ENCODE data around the gene IYD.
"Not testable (repeated sequence)": the region's sequence is repeated elsewhere in the genome, so short reads cannot be mapped to it uniquely, and the experiment has no call there.

The IYD gene

DNA sequence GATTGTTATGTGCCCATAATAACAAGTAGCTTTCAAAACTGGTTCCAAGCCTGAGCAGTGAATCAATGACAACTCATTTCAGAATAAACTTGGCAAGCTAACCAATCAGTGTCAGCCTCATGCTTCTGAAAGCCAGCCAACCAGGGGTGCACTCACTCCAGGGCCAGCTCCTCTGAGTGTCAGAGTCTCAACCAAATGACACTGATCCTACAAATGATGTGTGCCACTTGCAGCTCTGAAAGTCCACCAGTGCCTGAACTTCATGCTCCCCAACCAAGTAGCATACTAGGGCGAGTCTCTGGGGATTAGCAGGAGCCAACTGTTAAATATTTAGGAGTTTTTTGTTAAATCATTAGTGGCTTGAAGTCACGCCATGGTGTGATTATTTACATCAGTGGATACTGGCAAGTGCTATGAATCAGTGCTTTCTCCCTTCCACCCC is 4.5 kb downstream of the IYD start:
- Histone ChIP-seq H3K36me3 (ENCODE audit: control insufficient read depth, insufficient read depth, low read length) (no peaks in the 10 kb centered on the region), H3K27ac (ENCODE audit: low read depth, low read length) (no peak overlapping the region), H3K27me3 (ENCODE audit: control insufficient read depth, insufficient read depth, low read length) (no peaks in the 10 kb centered on the region), H3K9ac (ENCODE audit: low read depth, low read length) (no peak overlapping the region), H3K4me3 (ENCODE audit: low read depth, low read length) (no peak overlapping the region), H3K9me3 (ENCODE audit: control insufficient read depth, insufficient read depth, low read length) (no peaks in the 10 kb centered on the region), H3K4me1 (ENCODE audit: control insufficient read depth, insufficient read depth, low read length) (no peaks in the 10 kb centered on the region)

DNA sequence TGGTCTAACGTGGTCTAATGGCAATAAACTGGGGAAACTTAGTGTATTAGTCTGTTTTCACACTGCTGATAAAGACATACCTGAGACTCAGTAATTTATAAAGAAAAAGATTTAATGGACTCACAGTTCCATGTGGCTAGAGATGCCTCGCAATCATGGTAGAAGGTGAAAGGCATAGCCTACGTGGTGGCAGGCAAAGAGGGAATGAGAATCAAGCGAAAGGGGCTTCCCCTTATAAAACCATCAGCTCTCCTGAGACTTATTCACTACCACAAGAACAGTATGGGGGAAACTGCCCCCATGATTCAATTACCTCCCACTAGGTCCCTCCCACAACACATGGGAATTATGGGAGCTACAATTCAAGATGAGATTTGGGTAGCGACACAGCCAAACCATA is 5.5 kb downstream of the IYD start:
- not testable (repeated sequence) for H3K9me3 ChIP-seq (ENCODE audit: control insufficient read depth, insufficient read depth, low read length); H3K36me3 ChIP-seq (ENCODE audit: control insufficient read depth, insufficient read depth, low read length); H3K27me3 ChIP-seq (ENCODE audit: control insufficient read depth, insufficient read depth, low read length); H3K9ac ChIP-seq (ENCODE audit: low read depth, low read length); H3K4me1 ChIP-seq (ENCODE audit: control insufficient read depth, insufficient read depth, low read length); H3K27ac ChIP-seq (ENCODE audit: low read depth, low read length); H3K4me3 ChIP-seq (ENCODE audit: low read depth, low read length)

DNA sequence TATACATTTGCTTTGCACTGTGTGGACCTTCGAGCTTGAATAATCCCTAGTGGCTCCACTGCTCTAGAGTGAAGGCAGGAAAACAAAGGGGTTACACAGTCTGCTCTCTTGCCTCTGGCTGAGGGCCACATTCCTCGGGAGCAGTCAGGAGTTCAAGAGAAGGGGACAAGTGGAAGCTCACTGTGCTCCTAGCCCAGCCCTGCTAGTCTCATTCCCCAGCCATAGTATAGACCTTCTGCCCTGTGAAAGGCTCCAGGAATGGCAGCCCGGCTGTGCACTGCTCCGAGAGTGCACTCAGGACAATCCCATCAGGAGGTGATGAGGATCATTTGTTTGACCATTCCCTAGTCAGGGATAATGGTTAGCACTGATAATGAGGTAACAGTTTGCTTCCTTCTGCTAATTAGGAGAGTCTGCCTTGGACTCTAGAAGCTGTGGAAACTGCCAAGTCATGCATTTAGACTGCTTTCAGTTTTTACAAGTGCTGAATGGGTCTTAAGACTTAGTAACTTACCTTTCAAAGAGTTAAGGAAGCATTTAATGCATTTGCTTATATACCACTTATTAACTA is 8.5 kb downstream of the IYD start:
- no peaks in the 10 kb centered on the region for H3K36me3 ChIP-seq (ENCODE audit: control insufficient read depth, insufficient read depth, low read length)
- no peak overlapping the region for H3K4me3 ChIP-seq (ENCODE audit: low read depth, low read length)
- no peak overlapping the region for H3K27ac ChIP-seq (ENCODE audit: low read depth, low read length)

GRCh38 chr6:150380256-150380655 is 11.4 kb downstream of the IYD start:
- no peak overlapping the region for H3K27ac ChIP-seq (ENCODE audit: low read depth, low read length)
- no peak overlapping the region for H3K4me3 ChIP-seq (ENCODE audit: low read depth, low read length)
- no peaks in the 10 kb centered on the region for H3K9me3 ChIP-seq (ENCODE audit: control insufficient read depth, insufficient read depth, low read length)
- H3K27me3 ChIP-seq (ENCODE audit: control insufficient read depth, insufficient read depth, low read length): no peaks in the 10 kb centered on the region
- no peaks in the 10 kb centered on the region for H3K36me3 ChIP-seq (ENCODE audit: control insufficient read depth, insufficient read depth, low read length)
- no peak overlapping the region for H3K9ac ChIP-seq (ENCODE audit: low read depth, low read length)
- no peaks in the 10 kb centered on the region for H3K4me1 ChIP-seq (ENCODE audit: control insufficient read depth, insufficient read depth, low read length)

More for the DNA sequence above, 8.5 kb downstream of the IYD start:
- no peaks in the 10 kb centered on the region for H3K9me3 ChIP-seq (ENCODE audit: control insufficient read depth, insufficient read depth, low read length)
- no peaks in the 10 kb centered on the region for H3K27me3 ChIP-seq (ENCODE audit: control insufficient read depth, insufficient read depth, low read length)
- no peak overlapping the region for H3K9ac ChIP-seq (ENCODE audit: low read depth, low read length)
- H3K4me1 ChIP-seq (ENCODE audit: control insufficient read depth, insufficient read depth, low read length): no peaks in the 10 kb centered on the region

- Histone ChIP-seq H3K4me1 (ENCODE audit: control insufficient read depth, insufficient read depth, low read length) (no peaks in the 10 kb centered on the region), H3K9me3 (ENCODE audit: control insufficient read depth, insufficient read depth, low read length) (no peaks in the 10 kb centered on the region), H3K4me3 (ENCODE audit: low read depth, low read length) (no peak overlapping the region), H3K9ac (ENCODE audit: low read depth, low read length) (no peak overlapping the region), H3K36me3 (ENCODE audit: control insufficient read depth, insufficient read depth, low read length) (no peaks in the 10 kb centered on the region), H3K27me3 (ENCODE audit: control insufficient read depth, insufficient read depth, low read length) (no peaks in the 10 kb centered on the region), H3K27ac (ENCODE audit: low read depth, low read length) (no peak overlapping the region)
These were observed 13.4 kb downstream of the IYD start for GRCh38 chr6:150382171-150382570.

GRCh38 chr6:150391414-150391813 is 22.6 kb downstream of the IYD start:
- Histone ChIP-seq H3K27me3 (ENCODE audit: control insufficient read depth, insufficient read depth, low read length) (peaks cover 4% of the 10 kb centered on the region; the same call in 1 of the 2 replicates), H3K9ac (ENCODE audit: low read depth, low read length) (no peak overlapping the region), H3K4me3 (ENCODE audit: low read depth, low read length) (no peak overlapping the region), H3K27ac (ENCODE audit: low read depth, low read length) (no peak overlapping the region), H3K36me3 (ENCODE audit: control insufficient read depth, insufficient read depth, low read length) (no peaks in the 10 kb centered on the region), H3K4me1 (ENCODE audit: control insufficient read depth, insufficient read depth, low read length) (no peaks in the 10 kb centered on the region), H3K9me3 (ENCODE audit: control insufficient read depth, insufficient read depth, low read length) (no peaks in the 10 kb centered on the region)

GRCh38 chr6:150391890-150392289 is 23.1 kb downstream of the IYD start:
- Histone ChIP-seq H3K4me3 (ENCODE audit: low read depth, low read length) (no peak overlapping the region), H3K27me3 (ENCODE audit: control insufficient read depth, insufficient read depth, low read length) (peaks cover 4% of the 10 kb centered on the region; the same call in 1 of the 2 replicates), H3K27ac (ENCODE audit: low read depth, low read length) (no peak overlapping the region), H3K9ac (ENCODE audit: low read depth, low read length) (no peak overlapping the region), H3K4me1 (ENCODE audit: control insufficient read depth, insufficient read depth, low read length) (no peaks in the 10 kb centered on the region), H3K9me3 (ENCODE audit: control insufficient read depth, insufficient read depth, low read length) (no peaks in the 10 kb centered on the region), H3K36me3 (ENCODE audit: control insufficient read depth, insufficient read depth, low read length) (no peaks in the 10 kb centered on the region)

- Histone ChIP-seq H3K27ac (ENCODE audit: low read depth, low read length) (no peak overlapping the region), H3K4me3 (ENCODE audit: low read depth, low read length) (no peak overlapping the region), H3K4me1 (ENCODE audit: control insufficient read depth, insufficient read depth, low read length) (no peaks in the 10 kb centered on the region)
These were observed 23.8 kb downstream of the IYD start for GRCh38 chr6:150392452-150393220.

GRCh38 chr6:150394053-150394898 is 25.5 kb downstream of the IYD start:
- no peaks in the 10 kb centered on the region for H3K36me3 ChIP-seq (ENCODE audit: control insufficient read depth, insufficient read depth, low read length)
- H3K9ac ChIP-seq (ENCODE audit: low read depth, low read length): no peak overlapping the region
- H3K4me1 ChIP-seq (ENCODE audit: control insufficient read depth, insufficient read depth, low read length): no peaks in the 10 kb centered on the region
- H3K9me3 ChIP-seq (ENCODE audit: control insufficient read depth, insufficient read depth, low read length): no peaks in the 10 kb centered on the region
- no peak overlapping the region for H3K27ac ChIP-seq (ENCODE audit: low read depth, low read length)
- peaks cover 4% of the 10 kb centered on the region; the same call in 1 of the 2 replicates for H3K27me3 ChIP-seq (ENCODE audit: control insufficient read depth, insufficient read depth, low read length)
- no peak overlapping the region for H3K4me3 ChIP-seq (ENCODE audit: low read depth, low read length)

More at GRCh38 chr6:150392452-150393220, 23.8 kb downstream of the IYD start:
- H3K36me3 ChIP-seq (ENCODE audit: control insufficient read depth, insufficient read depth, low read length): no peaks in the 10 kb centered on the region
- no peak overlapping the region for H3K9ac ChIP-seq (ENCODE audit: low read depth, low read length)
- no peaks in the 10 kb centered on the region for H3K9me3 ChIP-seq (ENCODE audit: control insufficient read depth, insufficient read depth, low read length)
- peaks cover 4% of the 10 kb centered on the region; the same call in 1 of the 2 replicates for H3K27me3 ChIP-seq (ENCODE audit: control insufficient read depth, insufficient read depth, low read length)

- H3K36me3 ChIP-seq (ENCODE audit: control insufficient read depth, insufficient read depth, low read length): no peaks in the 10 kb centered on the region
- no peak overlapping the region for H3K27ac ChIP-seq (ENCODE audit: low read depth, low read length)
- H3K4me3 ChIP-seq (ENCODE audit: low read depth, low read length): no peak overlapping the region
- no peaks in the 10 kb centered on the region for H3K4me1 ChIP-seq (ENCODE audit: control insufficient read depth, insufficient read depth, low read length)
- H3K27me3 ChIP-seq (ENCODE audit: control insufficient read depth, insufficient read depth, low read length): peaks cover 4% of the 10 kb centered on the region; the same call in 1 of the 2 replicates
- H3K9me3 ChIP-seq (ENCODE audit: control insufficient read depth, insufficient read depth, low read length): no peaks in the 10 kb centered on the region
- no peak overlapping the region for H3K9ac ChIP-seq (ENCODE audit: low read depth, low read length)
These were observed 26.1 kb downstream of the IYD start for GRCh38 chr6:150394899-150395295.
